Natural killer cell (primary cell): ENCODE results near the gene RNF103. TPM values are rescaled to one million over a fixed set of nuclear protein-coding genes. Genes with fewer than 3 reads are reported as not detected.

Source experiments
- ATAC-seq, 3 donors: fragments of 150-1000 bp in 2 of 3; fragments of 200-7000 bp in 1 of 3; cut with Tn5 transposase; 1 replicate in 1 of 3; 2 replicates in 2 of 3; pipeline ENCODE4 v1.10.0; 2021; ENCODE audit warnings: mild to moderate bottlenecking in 2 of 3, moderate library complexity in 2 of 3
- DNase-seq, 2 donors: peaks; one replicate each; pipeline versions ENCODE4 v3.0.0 to v3.0.0-alpha.2; 2013 to 2021; ENCODE audit warnings: mixed read lengths in 1 of 2
- H3K27ac ChIP-seq: one replicate; pipeline ENCODE4 v1.5.1; 2013; ENCODE audit warnings: mild to moderate bottlenecking, low read length
- H3K27me3 ChIP-seq: one replicate; pipeline ENCODE4 v1.6.1; 2013; ENCODE audit warnings: low read length; ENCODE audit not compliant: control insufficient read depth, insufficient read depth
- H3K36me3 ChIP-seq: one replicate; pipeline ENCODE4 v1.6.1; 2013; ENCODE audit warnings: low read length; ENCODE audit not compliant: control insufficient read depth, insufficient read depth
- H3K4me1 ChIP-seq: one replicate; pipeline ENCODE4 v1.6.1; 2013; ENCODE audit warnings: low read length; ENCODE audit not compliant: control insufficient read depth, insufficient read depth
- H3K4me3 ChIP-seq: one replicate; pipeline ENCODE4 v1.5.1; 2013; ENCODE audit warnings: low read length
- H3K9me3 ChIP-seq: one replicate; pipeline ENCODE4 v1.6.1; 2013; ENCODE audit warnings: low read length; ENCODE audit not compliant: control insufficient read depth, insufficient read depth
- H3K27ac Mint-ChIP-seq, 2 donors: one replicate each; pipeline ENCODE4 v1.8.0; 2022; ENCODE audit warnings: mild to moderate bottlenecking in 2 of 2, mixed read lengths in 2 of 2, moderate library complexity in 1 of 2
- H3K27me3 Mint-ChIP-seq, 2 donors: one replicate each; pipeline ENCODE4 v1.8.0; 2022; ENCODE audit warnings: low read depth in 2 of 2, mixed read lengths in 2 of 2
- H3K36me3 Mint-ChIP-seq: one replicate; pipeline ENCODE4 v1.8.0; 2022; ENCODE audit warnings: mixed read lengths
- H3K4me1 Mint-ChIP-seq, 2 donors: one replicate each; pipeline ENCODE4 v1.8.0; 2022; ENCODE audit warnings: mixed read lengths in 2 of 2
- H3K4me3 Mint-ChIP-seq: one replicate; pipeline ENCODE4 v1.8.0; 2022; ENCODE audit warnings: mild to moderate bottlenecking, moderate library complexity, mixed read lengths
- H3K9me3 Mint-ChIP-seq, 2 donors: one replicate each; pipeline ENCODE4 v1.8.0; 2022; ENCODE audit warnings: mixed read lengths in 2 of 2
- CTCF ChIP-seq: fragments of 200-600 bp; IDR thresholded peaks from one replicate; pipeline ENCODE4 v1.8.0; 2022; ENCODE audit warnings: antibody characterized with exemption
- WGBS: methylation state at CpG from one replicate; pipeline ENCODE4 v1.1.7; 2013; ENCODE audit warnings: missing lambda C conversion rate; ENCODE audit not compliant: insufficient coverage; 5-methylcytosine and 5-hydroxymethylcytosine counted together
- intact Hi-C: fragments of 100-400 bp; cut with micrococcal nuclease; formaldehyde crosslinking; loops from one replicate; pipeline ENCODE4 v1.14.2; 2022
- total RNA-seq, 4 donors: library from RNA; stranded (reverse); fragments of 120-200 nt in 1 of 4; gene quantifications; one replicate each; pipeline versions ENCODE4 v1.2.3 to v1.2.4, GENCODE V29; 2013 to 2022

Gene RNF103
- total RNA-seq, 3 donors from 2014 or later (not counting 1 experiment from before 2014, with no cell fraction given): 52.9 to 74.2 (median 70.9) TPM

GRCh38 chr2:86566158-86566820, 57.4 kb downstream of the RNF103 start:
- no peak overlapping the region for H3K27ac ChIP-seq
- ATAC-seq: no peak
- H3K4me1 ChIP-seq: peaks cover 11% of the 10 kb centered on the region
- DNase-seq: no peak
- H3K36me3 ChIP-seq: no peaks in the 10 kb centered on the region
- Mint-ChIP-seq H3K27ac (peak overlapping the region in 1 of 2 donors; percentile 75), H3K9me3 (no peaks in the 10 kb centered on the region), H3K36me3 (no peaks in the 10 kb centered on the region), H3K27me3 (peaks cover 12 to 36% of the 10 kb centered on the region in 2 donors), H3K4me1 (peaks cover 19 to 24% of the 10 kb centered on the region in 2 donors), H3K4me3 (no peak overlapping the region)
- 89% methylated on average over 5 of the region's 6 CpGs for WGBS
- no peak for TF ChIP-seq CTCF
- no peaks in the 10 kb centered on the region for H3K9me3 ChIP-seq
- intact Hi-C loops: no loop called here
- H3K4me3 ChIP-seq: no peak overlapping the region
- peaks cover 5% of the 10 kb centered on the region for H3K27me3 ChIP-seq

GRCh38 chr2:86563650-86564061, 60.0 kb downstream of the RNF103 start:
- Mint-ChIP-seq H3K36me3 (no peaks in the 10 kb centered on the region), H3K27ac (peak overlapping the region; percentile 96 to 99)
- H3K36me3 ChIP-seq: no peaks in the 10 kb centered on the region

GRCh38 chr2:86562922-86563649, 60.6 kb downstream of the RNF103 start, which contains the start of gene CHMP3:
Gene CHMP3, minus strand, starts transcription at chr2:86563443. Its CDS starts 95 bp downstream, at chr2:86563348.
- peaks cover 3 to 21% of the 10 kb centered on the region in 2 donors for H3K27me3 Mint-ChIP-seq
- Histone ChIP-seq H3K4me3 (peak within 1 kb of the TSS; percentile 92), H3K4me1 (peaks cover 11% of the 10 kb centered on the region), H3K36me3 (no peaks in the 10 kb centered on the region), H3K27me3 (peaks cover 3% of the 10 kb centered on the region), H3K9me3 (no peaks in the 10 kb centered on the region), H3K27ac (peak within 1 kb of the TSS; percentile 99)
- no peaks in the 10 kb centered on the region for H3K36me3 Mint-ChIP-seq
- peak within 1 kb of the TSS; percentile 96 to 99 for H3K27ac Mint-ChIP-seq
- peak; percentile 95 to 100 for DNase-seq
- H3K4me1 Mint-ChIP-seq: peaks cover 28 to 34% of the 10 kb centered on the region in 2 donors
- whole genome bisulfite sequencing: under 1% methylated on average over 57 of the region's 57 CpGs
- H3K9me3 Mint-ChIP-seq: no peaks in the 10 kb centered on the region
- TF ChIP-seq CTCF: no peak
- intact Hi-C loops: loop anchor here (1.0 to 2.0 kb wide), 2 partner anchors 60 to 121 kb away; partner anchors contain the start of gene RNF103
- peak within 1 kb of the TSS; percentile 96 for H3K4me3 Mint-ChIP-seq
- peak; percentile 86 to 94 (median 88) for ATAC-seq

More at GRCh38 chr2:86563650-86564061, 60.0 kb downstream of the RNF103 start:
- Mint-ChIP-seq H3K9me3 (no peaks in the 10 kb centered on the region), H3K4me3 (peak overlapping the region; percentile 96), H3K4me1 (peaks cover 28 to 34% of the 10 kb centered on the region in 2 donors), H3K27me3 (peaks cover 5 to 21% of the 10 kb centered on the region in 2 donors)
- ATAC-seq (no peak), DNase-seq (no peak)
- TF ChIP-seq CTCF: no peak
- H3K4me3 ChIP-seq: peak overlapping the region; percentile 92
- peaks cover 5% of the 10 kb centered on the region for H3K27me3 ChIP-seq
- 79% methylated on average over 13 of the region's 13 CpGs for WGBS
- H3K4me1 ChIP-seq: peaks cover 11% of the 10 kb centered on the region
- peak overlapping the region; percentile 99 for H3K27ac ChIP-seq
- no peaks in the 10 kb centered on the region for H3K9me3 ChIP-seq
- intact Hi-C loops: loop anchor here (1.0 to 2.0 kb wide), 2 partner anchors 59 to 121 kb away; partner anchors contain the start of gene RNF103
